ENCODE data around the gene FOXL1. TPM values are rescaled to one million over a fixed set of nuclear protein-coding genes. Genes with fewer than 3 reads are reported as not detected.

The FOXL1 gene
- polyA plus RNA-seq, 2 of the 4 experiments (the other 2 are of a cell fraction), result 0.48 to 0.70 TPM

DNA sequence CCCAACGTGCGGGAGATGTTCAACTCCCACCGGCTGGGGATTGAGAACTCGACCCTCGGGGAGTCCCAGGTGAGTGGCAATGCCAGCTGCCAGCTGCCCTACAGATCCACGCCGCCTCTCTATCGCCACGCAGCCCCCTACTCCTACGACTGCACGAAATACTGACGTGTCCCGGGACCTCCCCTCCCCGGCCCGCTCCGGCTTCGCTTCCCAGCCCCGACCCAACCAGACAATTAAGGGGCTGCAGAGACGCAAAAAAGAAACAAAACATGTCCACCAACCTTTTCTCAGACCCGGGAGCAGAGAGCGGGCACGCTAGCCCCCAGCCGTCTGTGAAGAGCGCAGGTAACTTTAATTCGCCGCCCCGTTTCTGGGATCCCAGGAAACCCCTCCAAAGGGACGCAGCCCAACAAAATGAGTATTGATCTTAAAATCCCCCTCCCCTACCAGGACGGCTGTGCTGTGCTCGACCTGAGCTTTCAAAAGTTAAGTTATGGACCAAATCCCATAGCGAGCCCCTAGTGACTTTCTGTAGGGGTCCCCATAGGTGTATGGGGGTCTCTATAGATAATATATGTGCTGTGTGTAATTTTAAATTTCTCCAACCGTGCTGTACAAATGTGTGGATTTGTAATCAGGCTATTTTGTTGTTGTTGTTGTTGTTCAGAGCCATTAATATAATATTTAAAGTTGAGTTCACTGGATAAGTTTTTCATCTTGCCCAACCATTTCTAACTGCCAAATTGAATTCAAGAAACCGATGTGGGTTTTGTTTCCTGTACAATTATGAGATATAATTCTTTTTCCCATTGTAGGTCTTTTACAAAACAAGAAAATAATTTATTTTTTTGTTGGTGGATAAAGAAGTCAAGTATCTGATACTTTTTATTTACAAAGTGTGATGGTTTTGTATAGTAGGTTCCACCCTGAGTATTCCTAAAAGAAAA lies 9.4 kb upstream of the FOXL1 start:
- Histone ChIP-seq H3K27ac (peak overlapping the region; percentile 53 to 79), H3K4me1 (peaks cover 4% of the 10 kb centered on the region; the same call in 1 of the 3 replicates), H3K4me2 (peak overlapping the region; percentile 51), H3K9me3 (no peaks in the 10 kb centered on the region), H3K4me3 (peak overlapping the region; percentile 35)
- ATAC-seq (no peak), DNase-seq (ENCODE audit: low read depth in 1 of 2, low spot score in 1 of 2) (no peak), FAIRE-seq (no peak)
- ChIA-PET CTCF (interaction anchor here (0.6 to 3.4 kb wide), 5 partner anchors 13 to 494 kb away, joined by 3 to 22 read pairs (median 3); no protein-coding TSS in a partner anchor), POLR2A (no interaction called here)
- no peak for TF ChIP-seq ZC3H11A (IDR thresholded peaks at IDR 0.05)
- TF ChIP-seq HOXA7 (CRISPR knock-in tag; IDR thresholded peaks at IDR 0.05), result no peak
- no peak for TF ChIP-seq EHMT2 (IDR thresholded peaks at IDR 0.05; ENCODE audit: low read depth)
- TF ChIP-seq, protein P1, sequence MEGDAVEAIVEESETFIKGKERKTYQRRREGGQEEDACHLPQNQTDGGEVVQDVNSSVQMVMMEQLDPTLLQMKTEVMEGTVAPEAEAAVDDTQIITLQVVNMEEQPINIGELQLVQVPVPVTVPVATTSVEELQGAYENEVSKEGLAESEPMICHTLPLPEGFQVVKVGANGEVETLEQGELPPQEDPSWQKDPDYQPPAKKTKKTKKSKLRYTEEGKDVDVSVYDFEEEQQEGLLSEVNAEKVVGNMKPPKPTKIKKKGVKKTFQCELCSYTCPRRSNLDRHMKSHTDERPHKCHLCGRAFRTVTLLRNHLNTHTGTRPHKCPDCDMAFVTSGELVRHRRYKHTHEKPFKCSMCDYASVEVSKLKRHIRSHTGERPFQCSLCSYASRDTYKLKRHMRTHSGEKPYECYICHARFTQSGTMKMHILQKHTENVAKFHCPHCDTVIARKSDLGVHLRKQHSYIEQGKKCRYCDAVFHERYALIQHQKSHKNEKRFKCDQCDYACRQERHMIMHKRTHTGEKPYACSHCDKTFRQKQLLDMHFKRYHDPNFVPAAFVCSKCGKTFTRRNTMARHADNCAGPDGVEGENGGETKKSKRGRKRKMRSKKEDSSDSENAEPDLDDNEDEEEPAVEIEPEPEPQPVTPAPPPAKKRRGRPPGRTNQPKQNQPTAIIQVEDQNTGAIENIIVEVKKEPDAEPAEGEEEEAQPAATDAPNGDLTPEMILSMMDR (IDR thresholded peaks at IDR 0.05), result no peak
- TF ChIP-seq MYC (IDR thresholded peaks at IDR 0.05; ENCODE audit: borderline replicate concordance, low read length), result no peak
- no peak for TF ChIP-seq SREBF2 (IDR thresholded peaks at IDR 0.05)
- TF ChIP-seq FOSL2 (IDR thresholded peaks at IDR 0.05), result no peak
- TF ChIP-seq FOSL2 (CRISPR knock-in tag; IDR thresholded peaks at IDR 0.05), result no peak
- 71% methylated on average over 31 of the region's 33 CpGs for whole genome bisulfite sequencing (ENCODE audit: missing lambda C conversion rate)

DNA sequence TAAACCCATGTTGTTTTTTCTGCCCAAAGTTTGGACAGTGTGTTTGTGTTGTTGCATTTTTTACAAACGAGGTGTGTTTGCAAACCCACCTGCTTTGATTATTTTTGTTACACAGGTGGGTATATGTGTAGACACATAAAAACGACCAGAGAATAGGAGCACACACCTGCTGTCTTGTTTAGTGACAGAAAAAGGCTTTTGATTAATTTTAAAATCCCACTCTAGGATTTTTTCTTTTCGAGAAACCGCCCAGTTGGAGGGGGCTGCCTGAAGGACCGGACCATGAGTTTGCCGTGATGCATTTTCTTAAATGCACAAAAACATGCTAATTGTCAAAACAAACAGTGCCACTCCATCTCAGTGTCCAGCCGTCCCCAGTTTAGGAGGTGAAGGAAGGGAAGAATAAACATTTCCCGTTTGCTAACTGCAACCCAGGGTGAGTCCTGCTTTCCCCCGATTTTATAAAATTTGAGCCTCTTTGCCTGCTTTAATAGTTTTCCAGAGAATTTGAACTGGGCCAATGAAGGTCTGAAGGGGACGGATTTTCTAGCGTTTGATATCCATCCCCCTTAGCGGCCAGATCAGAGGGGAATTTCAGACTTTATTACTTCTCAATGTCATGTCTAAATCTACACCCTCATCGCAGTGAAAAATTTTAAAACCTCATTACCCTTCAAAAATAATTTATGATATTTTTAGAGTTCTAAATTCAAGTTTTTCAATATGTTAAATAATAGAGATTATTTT lies 8.5 kb upstream of the FOXL1 start:
- H3K4me3 ChIP-seq, result no peak overlapping the region
- POLR2A ChIA-PET, result no interaction called here
- CTCF ChIA-PET, result interaction anchor here (0.6 to 3.4 kb wide), 4 partner anchors 12 to 507 kb away, joined by 3 to 22 read pairs (median 4); no protein-coding TSS in a partner anchor
- ATAC-seq (no peak), FAIRE-seq (peak; percentile 46), DNase-seq (ENCODE audit: low read depth in 1 of 2, low spot score in 1 of 2) (no peak)
- peak overlapping the region; percentile 51 for H3K4me2 ChIP-seq
- H3K27ac ChIP-seq, result peak overlapping the region in 1 of 2 experiments; percentile 10; a peak in 1 of 6 replicates
- no peaks in the 10 kb centered on the region for H3K9me3 ChIP-seq
- no peaks in the 10 kb centered on the region for H3K4me1 ChIP-seq
- 67% methylated on average over 13 of the region's 13 CpGs for WGBS (ENCODE audit: missing lambda C conversion rate)
- no peak for TF ChIP-seq ZFP36 (IDR thresholded peaks at IDR 0.05; ENCODE audit: borderline replicate concordance, partially characterized antibody)
- TF ChIP-seq, protein P2, sequence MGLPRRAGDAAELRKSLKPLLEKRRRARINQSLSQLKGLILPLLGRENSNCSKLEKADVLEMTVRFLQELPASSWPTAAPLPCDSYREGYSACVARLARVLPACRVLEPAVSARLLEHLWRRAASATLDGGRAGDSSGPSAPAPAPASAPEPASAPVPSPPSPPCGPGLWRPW (IDR thresholded peaks at IDR 0.05), result no peak
- no peak for TF ChIP-seq NPAS2 (CRISPR knock-in tag; IDR thresholded peaks at IDR 0.05; ENCODE audit: borderline replicate concordance)
- no peak for TF ChIP-seq HDAC2 (IDR thresholded peaks at IDR 0.05)
- TF ChIP-seq, protein P3, sequence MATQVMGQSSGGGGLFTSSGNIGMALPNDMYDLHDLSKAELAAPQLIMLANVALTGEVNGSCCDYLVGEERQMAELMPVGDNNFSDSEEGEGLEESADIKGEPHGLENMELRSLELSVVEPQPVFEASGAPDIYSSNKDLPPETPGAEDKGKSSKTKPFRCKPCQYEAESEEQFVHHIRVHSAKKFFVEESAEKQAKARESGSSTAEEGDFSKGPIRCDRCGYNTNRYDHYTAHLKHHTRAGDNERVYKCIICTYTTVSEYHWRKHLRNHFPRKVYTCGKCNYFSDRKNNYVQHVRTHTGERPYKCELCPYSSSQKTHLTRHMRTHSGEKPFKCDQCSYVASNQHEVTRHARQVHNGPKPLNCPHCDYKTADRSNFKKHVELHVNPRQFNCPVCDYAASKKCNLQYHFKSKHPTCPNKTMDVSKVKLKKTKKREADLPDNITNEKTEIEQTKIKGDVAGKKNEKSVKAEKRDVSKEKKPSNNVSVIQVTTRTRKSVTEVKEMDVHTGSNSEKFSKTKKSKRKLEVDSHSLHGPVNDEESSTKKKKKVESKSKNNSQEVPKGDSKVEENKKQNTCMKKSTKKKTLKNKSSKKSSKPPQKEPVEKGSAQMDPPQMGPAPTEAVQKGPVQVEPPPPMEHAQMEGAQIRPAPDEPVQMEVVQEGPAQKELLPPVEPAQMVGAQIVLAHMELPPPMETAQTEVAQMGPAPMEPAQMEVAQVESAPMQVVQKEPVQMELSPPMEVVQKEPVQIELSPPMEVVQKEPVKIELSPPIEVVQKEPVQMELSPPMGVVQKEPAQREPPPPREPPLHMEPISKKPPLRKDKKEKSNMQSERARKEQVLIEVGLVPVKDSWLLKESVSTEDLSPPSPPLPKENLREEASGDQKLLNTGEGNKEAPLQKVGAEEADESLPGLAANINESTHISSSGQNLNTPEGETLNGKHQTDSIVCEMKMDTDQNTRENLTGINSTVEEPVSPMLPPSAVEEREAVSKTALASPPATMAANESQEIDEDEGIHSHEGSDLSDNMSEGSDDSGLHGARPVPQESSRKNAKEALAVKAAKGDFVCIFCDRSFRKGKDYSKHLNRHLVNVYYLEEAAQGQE (IDR thresholded peaks at IDR 0.05), result no peak
- TF ChIP-seq, protein P4, sequence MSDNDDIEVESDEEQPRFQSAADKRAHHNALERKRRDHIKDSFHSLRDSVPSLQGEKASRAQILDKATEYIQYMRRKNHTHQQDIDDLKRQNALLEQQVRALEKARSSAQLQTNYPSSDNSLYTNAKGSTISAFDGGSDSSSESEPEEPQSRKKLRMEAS (IDR thresholded peaks at IDR 0.05), result no peak
- TF ChIP-seq POLR2A (IDR thresholded peaks at IDR 0.05; ENCODE audit: low read length), result no peak
- TF ChIP-seq HOXA7 (CRISPR knock-in tag; IDR thresholded peaks at IDR 0.05), result no peak
- TF ChIP-seq CHD4 (IDR thresholded peaks at IDR 0.05; ENCODE audit: borderline replicate concordance), result no peak
- TF ChIP-seq EP300 (IDR thresholded peaks at IDR 0.05), result no peak
- no peak for TF ChIP-seq MAZ (IDR thresholded peaks at IDR 0.05; ENCODE audit: borderline replicate concordance, low read depth, low read length)
- TF ChIP-seq PHF8 (IDR thresholded peaks at IDR 0.05; ENCODE audit: borderline replicate concordance, low read depth), result no peak
